ENCODE data around the gene HHATL.

HHATL gene

GRCh38 chr3:42696356-42697288 is 6.0 kb downstream of the HHATL start:
- Histone ChIP-seq H3K9me3 (ENCODE audit: control insufficient read depth, insufficient read depth, low read depth, low read length) (no peaks in the 10 kb centered on the region), H3K4me3 (ENCODE audit: low read depth, low read length) (no peak overlapping the region), H3K9ac (ENCODE audit: low read length) (no peak overlapping the region), H3K4me1 (ENCODE audit: control insufficient read depth, insufficient read depth, low read length) (no peaks in the 10 kb centered on the region), H3K27me3 (ENCODE audit: control insufficient read depth, insufficient read depth, low read length) (peaks cover 3% of the 10 kb centered on the region; the same call in 1 of the 2 replicates), H3K36me3 (ENCODE audit: control insufficient read depth, insufficient read depth, low read length) (no peaks in the 10 kb centered on the region), H3K27ac (ENCODE audit: low read depth, low read length) (no peak overlapping the region)

- no peaks in the 10 kb centered on the region for H3K36me3 ChIP-seq (ENCODE audit: control insufficient read depth, insufficient read depth, low read length)
- no peaks in the 10 kb centered on the region for H3K9me3 ChIP-seq (ENCODE audit: control insufficient read depth, insufficient read depth, low read depth, low read length)
- peaks cover 3% of the 10 kb centered on the region; the same call in 1 of the 2 replicates for H3K27me3 ChIP-seq (ENCODE audit: control insufficient read depth, insufficient read depth, low read length)
- H3K27ac ChIP-seq (ENCODE audit: low read depth, low read length) = no peak overlapping the region
- no peak overlapping the region for H3K9ac ChIP-seq (ENCODE audit: low read length)
- H3K4me3 ChIP-seq (ENCODE audit: low read depth, low read length) = no peak overlapping the region
- peaks cover 4% of the 10 kb centered on the region; the same call in 1 of the 2 replicates for H3K4me1 ChIP-seq (ENCODE audit: control insufficient read depth, insufficient read depth, low read length)
These were observed 8.2 kb downstream of the HHATL start for GRCh38 chr3:42694366-42694765.

- H3K27ac ChIP-seq (ENCODE audit: low read depth, low read length) = no peak overlapping the region
- peaks cover 3% of the 10 kb centered on the region; the same call in 1 of the 2 replicates for H3K27me3 ChIP-seq (ENCODE audit: control insufficient read depth, insufficient read depth, low read length)
- H3K9me3 ChIP-seq (ENCODE audit: control insufficient read depth, insufficient read depth, low read depth, low read length) = no peaks in the 10 kb centered on the region
- no peak overlapping the region for H3K9ac ChIP-seq (ENCODE audit: low read length)
- H3K36me3 ChIP-seq (ENCODE audit: control insufficient read depth, insufficient read depth, low read length) = no peaks in the 10 kb centered on the region
- no peak overlapping the region for H3K4me3 ChIP-seq (ENCODE audit: low read depth, low read length)
- peaks cover 8% of the 10 kb centered on the region; the same call in 1 of the 2 replicates for H3K4me1 ChIP-seq (ENCODE audit: control insufficient read depth, insufficient read depth, low read length)
These were observed 9.1 kb downstream of the HHATL start for GRCh38 chr3:42693530-42693930.

- H3K27ac ChIP-seq (ENCODE audit: low read depth, low read length) = no peak overlapping the region
- no peaks in the 10 kb centered on the region for H3K9me3 ChIP-seq (ENCODE audit: control insufficient read depth, insufficient read depth, low read depth, low read length)
- no peak overlapping the region for H3K4me3 ChIP-seq (ENCODE audit: low read depth, low read length)
- peaks cover 3% of the 10 kb centered on the region; the same call in 1 of the 2 replicates for H3K27me3 ChIP-seq (ENCODE audit: control insufficient read depth, insufficient read depth, low read length)
- no peaks in the 10 kb centered on the region for H3K36me3 ChIP-seq (ENCODE audit: control insufficient read depth, insufficient read depth, low read length)
- H3K4me1 ChIP-seq (ENCODE audit: control insufficient read depth, insufficient read depth, low read length) = peaks cover 8% of the 10 kb centered on the region; the same call in 1 of the 2 replicates
- no peak overlapping the region for H3K9ac ChIP-seq (ENCODE audit: low read length)
These were observed 9.7 kb downstream of the HHATL start for GRCh38 chr3:42692667-42693529.

- Histone ChIP-seq H3K27me3 (ENCODE audit: control insufficient read depth, insufficient read depth, low read length) (peaks cover 3% of the 10 kb centered on the region; the same call in 1 of the 2 replicates), H3K4me3 (ENCODE audit: low read depth, low read length) (no peak overlapping the region), H3K4me1 (ENCODE audit: control insufficient read depth, insufficient read depth, low read length) (peaks cover 8% of the 10 kb centered on the region; the same call in 1 of the 2 replicates), H3K36me3 (ENCODE audit: control insufficient read depth, insufficient read depth, low read length) (no peaks in the 10 kb centered on the region), H3K27ac (ENCODE audit: low read depth, low read length) (no peak overlapping the region), H3K9me3 (ENCODE audit: control insufficient read depth, insufficient read depth, low read depth, low read length) (no peaks in the 10 kb centered on the region), H3K9ac (ENCODE audit: low read length) (no peak overlapping the region)
These were observed 10.6 kb downstream of the HHATL start for GRCh38 chr3:42691816-42692666.

- H3K36me3 ChIP-seq (ENCODE audit: control insufficient read depth, insufficient read depth, low read length) = no peaks in the 10 kb centered on the region
- H3K9ac ChIP-seq (ENCODE audit: low read length) = no peak overlapping the region
- no peaks in the 10 kb centered on the region; the same call in 1 of the 2 replicates for H3K27me3 ChIP-seq (ENCODE audit: control insufficient read depth, insufficient read depth, low read length)
- peaks cover 8% of the 10 kb centered on the region; the same call in 1 of the 2 replicates for H3K4me1 ChIP-seq (ENCODE audit: control insufficient read depth, insufficient read depth, low read length)
- no peak overlapping the region for H3K27ac ChIP-seq (ENCODE audit: low read depth, low read length)
- no peak overlapping the region for H3K4me3 ChIP-seq (ENCODE audit: low read depth, low read length)
- H3K9me3 ChIP-seq (ENCODE audit: control insufficient read depth, insufficient read depth, low read depth, low read length) = no peaks in the 10 kb centered on the region
These were observed 11.6 kb downstream of the HHATL start for GRCh38 chr3:42690766-42691680.

- Histone ChIP-seq H3K9me3 (ENCODE audit: control insufficient read depth, insufficient read depth, low read depth, low read length) (no peaks in the 10 kb centered on the region), H3K4me1 (ENCODE audit: control insufficient read depth, insufficient read depth, low read length) (peaks cover 8% of the 10 kb centered on the region; the same call in 1 of the 2 replicates), H3K9ac (ENCODE audit: low read length) (no peak overlapping the region), H3K4me3 (ENCODE audit: low read depth, low read length) (no peak overlapping the region), H3K36me3 (ENCODE audit: control insufficient read depth, insufficient read depth, low read length) (no peaks in the 10 kb centered on the region), H3K27me3 (ENCODE audit: control insufficient read depth, insufficient read depth, low read length) (no peaks in the 10 kb centered on the region; the same call in 1 of the 2 replicates), H3K27ac (ENCODE audit: low read depth, low read length) (no peak overlapping the region)
These were observed 12.4 kb downstream of the HHATL start for GRCh38 chr3:42690191-42690590.

- Histone ChIP-seq H3K36me3 (ENCODE audit: control insufficient read depth, insufficient read depth, low read length) (no peaks in the 10 kb centered on the region), H3K4me3 (ENCODE audit: low read depth, low read length) (no peak overlapping the region), H3K4me1 (ENCODE audit: control insufficient read depth, insufficient read depth, low read length) (peaks cover 8% of the 10 kb centered on the region), H3K9ac (ENCODE audit: low read length) (no peak overlapping the region), H3K27me3 (ENCODE audit: control insufficient read depth, insufficient read depth, low read length) (no peaks in the 10 kb centered on the region; the same call in 1 of the 2 replicates), H3K27ac (ENCODE audit: low read depth, low read length) (no peak overlapping the region), H3K9me3 (ENCODE audit: control insufficient read depth, insufficient read depth, low read depth, low read length) (no peaks in the 10 kb centered on the region)
These were observed 13.1 kb downstream of the HHATL start for GRCh38 chr3:42689421-42690014.

GRCh38 chr3:42688487-42689420 is 13.8 kb downstream of the HHATL start:
- Histone ChIP-seq H3K4me1 (ENCODE audit: control insufficient read depth, insufficient read depth, low read length) (peaks cover 8% of the 10 kb centered on the region), H3K4me3 (ENCODE audit: low read depth, low read length) (no peak overlapping the region), H3K27ac (ENCODE audit: low read depth, low read length) (no peak overlapping the region), H3K36me3 (ENCODE audit: control insufficient read depth, insufficient read depth, low read length) (no peaks in the 10 kb centered on the region), H3K9me3 (ENCODE audit: control insufficient read depth, insufficient read depth, low read depth, low read length) (no peaks in the 10 kb centered on the region), H3K27me3 (ENCODE audit: control insufficient read depth, insufficient read depth, low read length) (no peaks in the 10 kb centered on the region; the same call in 1 of the 2 replicates), H3K9ac (ENCODE audit: low read length) (no peak overlapping the region)

Data from HUES6 (cell line).